Stimulated activated CD8-positive, alpha-beta memory T cell treated with anti-CD3 and anti-CD28 coated beads, Interleukin-7, amount 100 ng/mL, for 4 hours (primary cell): ENCODE results near the gene ENOPH1.

Experiments
- DNase-seq, 2 donors: peaks; one replicate each; pipeline ENCODE4 v3.0.0-alpha.2; 2020; ENCODE audit warnings: low read depth in 2 of 2

Gene ENOPH1

DNA sequence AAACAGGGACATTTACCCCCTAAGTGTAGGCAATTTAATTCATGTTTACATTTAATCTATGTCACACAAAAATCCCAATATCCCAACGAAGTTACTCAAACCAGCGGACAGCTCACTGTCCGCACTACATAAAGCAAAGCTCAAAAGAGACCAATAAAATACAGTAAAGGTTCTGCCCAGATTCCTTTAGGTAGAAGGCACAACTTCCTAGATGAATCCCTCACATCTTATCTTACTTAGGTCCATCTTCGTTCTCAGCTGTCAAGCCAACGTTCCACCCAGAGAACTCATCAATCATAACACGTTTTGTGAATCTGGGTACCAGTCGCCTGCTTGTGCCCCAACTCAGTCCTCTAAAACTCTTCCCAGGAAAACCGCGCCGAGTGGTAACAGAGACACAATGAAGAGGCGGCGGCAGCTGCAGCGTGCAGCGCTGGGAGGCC is 1.8 kb upstream of the ENOPH1 start:
- DNase-seq, result no peak

DNA sequence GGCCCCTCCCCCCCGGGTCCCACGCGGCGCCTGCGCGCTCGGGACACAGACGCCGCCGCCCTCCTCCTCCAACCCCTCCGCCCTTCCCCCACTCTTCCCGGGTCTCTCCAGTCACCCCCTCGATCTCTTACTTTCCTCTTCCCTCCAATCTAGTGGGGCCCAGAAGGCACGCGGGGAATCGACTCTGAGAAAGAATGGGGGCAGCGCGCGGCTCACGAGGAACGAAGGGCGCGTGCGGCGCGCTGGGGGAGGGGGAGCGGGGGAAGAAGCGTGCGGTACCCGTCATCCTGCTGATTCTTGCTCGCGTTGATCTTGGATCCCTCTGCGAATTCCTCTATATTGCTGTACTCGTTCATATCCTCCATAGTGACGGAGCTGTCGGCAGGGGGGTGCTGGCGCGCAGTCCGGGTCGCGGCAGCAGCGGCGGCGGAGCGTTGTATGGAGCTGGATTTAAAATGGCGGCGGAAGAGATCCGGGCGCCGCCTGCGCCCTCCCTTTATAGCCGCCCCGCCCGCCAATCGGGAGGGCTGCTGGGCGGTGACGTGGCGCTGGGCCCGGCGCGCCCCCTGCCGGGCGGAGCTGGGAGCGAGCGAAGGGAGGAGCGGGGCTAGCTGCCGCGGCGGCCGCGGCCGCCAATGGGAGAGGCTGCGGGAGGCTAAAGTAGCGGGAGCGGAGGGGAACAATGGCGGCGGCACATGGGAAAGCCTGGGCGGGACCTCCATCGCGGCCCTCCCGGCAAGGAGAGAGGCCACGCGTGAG is 1.2 kb upstream of the ENOPH1 start:
- peak; percentile 78 to 93 for DNase-seq

DNA sequence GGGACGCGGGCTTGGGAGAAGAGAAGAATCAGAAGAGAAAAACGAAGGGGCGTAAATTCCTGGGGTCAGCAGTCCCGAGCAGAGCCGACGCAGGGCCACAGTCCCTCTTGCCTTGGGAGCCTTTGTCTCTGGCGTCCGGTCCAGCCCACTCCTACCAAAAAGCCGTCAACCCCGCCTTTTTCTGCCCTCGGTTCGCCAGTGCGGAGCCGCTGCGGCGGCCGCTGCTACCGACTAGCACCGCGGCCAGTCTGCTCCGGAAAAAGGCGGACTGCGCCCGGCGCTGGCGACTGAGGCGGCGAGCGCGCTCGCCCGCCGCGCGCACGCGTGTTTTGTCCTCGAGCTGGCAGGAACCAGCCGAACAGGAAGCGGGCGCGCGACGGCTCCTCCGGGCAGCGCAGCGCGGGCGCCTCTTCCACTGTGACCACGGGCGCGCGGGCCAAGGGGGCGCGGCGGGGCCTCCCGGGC is 630 bp upstream of the ENOPH1 start:
- peak in 1 of 2 donors; percentile 24 for DNase-seq

DNA sequence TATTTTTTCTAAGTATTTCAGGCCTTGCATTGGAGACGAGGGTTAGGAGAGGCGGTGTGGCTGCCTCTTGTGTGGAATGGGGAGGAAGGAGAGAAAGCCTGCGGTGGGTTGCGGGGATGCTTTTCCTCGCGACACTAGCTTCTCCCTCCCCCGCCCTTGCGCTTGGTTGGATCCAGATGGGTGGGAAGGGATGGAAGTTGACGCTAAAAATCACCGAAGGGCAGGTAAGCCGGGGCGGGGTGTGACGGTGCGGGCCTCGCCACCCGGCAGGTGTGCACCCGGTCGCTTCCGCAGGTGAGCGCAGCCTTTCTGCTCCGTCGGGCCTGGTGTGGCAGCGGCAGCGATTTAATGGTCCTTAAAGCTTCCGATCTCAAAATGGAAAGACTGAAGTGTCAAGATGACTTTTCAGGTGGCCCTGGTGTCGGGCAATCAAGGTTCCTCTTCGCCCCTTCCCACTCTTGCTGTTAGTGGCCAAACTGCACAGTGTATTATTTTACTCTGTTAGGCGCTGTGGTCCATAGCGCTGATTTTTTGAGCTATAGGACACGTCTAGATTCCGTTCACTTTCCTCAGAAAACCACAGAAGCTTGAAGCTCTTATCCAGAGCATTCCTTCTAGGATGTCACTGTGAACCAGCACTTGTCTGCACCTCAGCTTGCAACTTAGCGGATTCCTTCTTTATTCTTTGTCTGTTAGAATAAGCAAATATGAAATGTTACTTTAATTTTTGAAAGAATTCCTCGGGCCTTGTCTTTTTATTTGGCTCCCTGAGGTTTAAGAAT is 765 bp downstream of the ENOPH1 start:
- DNase-seq, result peak in 1 of 2 donors; percentile 17

DNA sequence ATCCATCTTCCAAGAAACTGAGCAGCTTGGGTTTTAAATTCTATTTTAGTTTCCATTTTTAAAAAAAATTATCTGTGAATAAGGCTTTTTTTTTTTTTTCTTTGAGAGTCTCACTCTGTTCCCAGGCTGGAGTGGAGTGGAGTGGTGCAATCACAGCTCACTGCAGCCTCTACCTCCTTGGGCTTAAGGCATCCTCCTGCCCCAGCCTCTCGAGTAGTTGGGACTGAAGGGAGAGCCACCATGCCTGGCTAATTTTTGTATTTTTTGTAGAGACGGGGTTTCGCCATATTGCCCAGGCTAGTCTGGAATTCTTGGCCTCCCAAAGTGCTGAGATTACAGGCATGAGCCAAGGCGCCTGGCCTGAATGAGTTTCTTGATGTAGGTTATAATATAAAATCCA is 1.4 kb downstream of the ENOPH1 start:
- no peak for DNase-seq

DNA sequence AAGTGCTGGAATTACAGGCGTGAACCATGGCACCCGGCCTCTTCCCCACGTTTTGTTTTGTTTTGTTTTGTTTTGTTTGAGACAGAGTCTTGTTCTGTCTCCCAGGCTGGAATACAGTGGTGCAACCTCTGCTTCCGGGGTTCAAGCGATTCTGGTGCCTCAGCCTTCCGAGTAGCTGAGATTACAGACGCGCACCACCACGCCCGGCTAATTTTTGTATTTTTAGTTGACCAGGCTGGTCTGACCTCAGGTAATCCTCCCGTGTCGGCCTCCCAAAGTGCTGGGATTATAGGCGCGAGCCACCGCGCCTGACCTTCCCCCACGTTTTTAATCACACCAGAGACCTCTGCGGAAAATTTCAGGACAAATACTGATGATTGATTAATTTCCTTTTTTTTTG is 2.2 kb downstream of the ENOPH1 start:
- no peak for DNase-seq

DNA sequence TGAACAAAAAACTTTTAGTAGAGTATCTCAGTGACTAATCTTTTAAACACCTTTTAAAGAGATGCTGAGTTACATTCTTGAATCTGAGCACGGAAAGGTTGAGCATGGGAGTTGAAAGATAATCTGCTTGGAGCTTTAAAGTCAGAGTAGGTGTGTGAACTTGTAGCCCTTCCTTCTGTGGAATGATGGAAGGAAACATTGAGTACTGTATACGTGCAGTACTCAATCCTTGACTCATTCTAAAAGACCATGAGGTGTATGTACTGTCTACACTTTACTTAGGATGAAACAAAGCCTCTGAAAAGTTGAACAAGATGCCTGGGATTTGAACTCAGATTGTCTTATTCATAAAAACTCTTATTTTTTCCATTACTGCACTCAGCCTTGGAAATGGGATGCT is 3.4 kb downstream of the ENOPH1 start:
- DNase-seq, result no peak

DNA sequence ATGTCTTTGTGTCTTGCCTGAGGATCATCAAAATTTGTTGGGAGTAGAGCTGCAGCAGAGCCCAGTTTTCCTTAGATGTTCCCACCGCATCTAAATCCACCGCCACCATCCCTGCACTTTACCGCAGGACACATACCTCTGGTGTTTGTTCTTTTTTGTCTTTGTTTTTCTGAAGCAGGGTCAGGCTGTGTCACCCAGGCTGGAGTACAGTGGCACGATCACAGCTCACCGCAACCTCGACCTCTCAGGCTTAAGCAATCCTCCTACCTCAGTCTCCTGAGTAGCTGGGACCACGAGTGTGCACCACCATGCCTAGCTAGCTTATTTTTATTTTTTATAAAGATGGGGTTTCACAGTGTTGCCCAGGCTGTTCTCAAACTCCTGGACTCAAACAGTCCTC is 4.6 kb downstream of the ENOPH1 start:
- DNase-seq, result no peak

DNA sequence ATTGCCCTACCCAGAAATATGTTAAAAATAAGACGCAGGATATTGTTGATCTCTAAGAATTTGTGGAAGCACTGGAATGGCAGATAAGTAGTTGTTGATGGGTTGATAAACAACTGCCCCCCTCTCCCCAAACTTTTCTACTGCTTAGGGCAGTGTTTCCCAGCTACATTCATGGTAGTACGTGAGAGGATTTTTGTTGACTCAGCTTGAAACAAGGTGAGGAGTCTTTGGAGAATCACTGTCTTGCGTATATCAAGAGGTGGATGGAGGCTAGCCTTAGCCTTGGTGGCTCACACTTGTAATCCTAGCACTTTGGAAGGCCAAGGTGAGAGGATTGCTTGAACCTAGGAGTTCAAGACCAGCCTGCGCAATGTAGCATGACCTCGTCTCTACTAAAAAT is 5.7 kb downstream of the ENOPH1 start:
- no peak for DNase-seq

DNA sequence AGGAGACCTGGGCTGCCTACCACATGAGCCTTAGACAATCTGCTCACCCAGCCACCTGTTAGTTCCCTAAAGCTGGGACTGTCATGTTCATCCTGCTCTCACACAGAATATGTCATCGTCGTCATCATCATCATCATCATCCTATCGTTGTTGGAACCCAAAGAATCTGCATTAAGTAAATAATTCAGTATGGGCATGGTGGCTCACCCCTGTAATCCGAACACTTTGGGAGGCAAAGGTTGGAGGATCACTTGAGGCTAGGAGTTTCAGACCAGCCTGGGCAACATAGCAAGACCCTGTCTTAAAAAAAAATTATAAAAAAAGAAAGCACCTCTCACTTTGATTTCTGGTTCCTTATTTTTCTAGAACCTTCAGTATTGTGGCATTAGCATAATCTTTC is 6.4 kb downstream of the ENOPH1 start:
- no peak for DNase-seq

DNA sequence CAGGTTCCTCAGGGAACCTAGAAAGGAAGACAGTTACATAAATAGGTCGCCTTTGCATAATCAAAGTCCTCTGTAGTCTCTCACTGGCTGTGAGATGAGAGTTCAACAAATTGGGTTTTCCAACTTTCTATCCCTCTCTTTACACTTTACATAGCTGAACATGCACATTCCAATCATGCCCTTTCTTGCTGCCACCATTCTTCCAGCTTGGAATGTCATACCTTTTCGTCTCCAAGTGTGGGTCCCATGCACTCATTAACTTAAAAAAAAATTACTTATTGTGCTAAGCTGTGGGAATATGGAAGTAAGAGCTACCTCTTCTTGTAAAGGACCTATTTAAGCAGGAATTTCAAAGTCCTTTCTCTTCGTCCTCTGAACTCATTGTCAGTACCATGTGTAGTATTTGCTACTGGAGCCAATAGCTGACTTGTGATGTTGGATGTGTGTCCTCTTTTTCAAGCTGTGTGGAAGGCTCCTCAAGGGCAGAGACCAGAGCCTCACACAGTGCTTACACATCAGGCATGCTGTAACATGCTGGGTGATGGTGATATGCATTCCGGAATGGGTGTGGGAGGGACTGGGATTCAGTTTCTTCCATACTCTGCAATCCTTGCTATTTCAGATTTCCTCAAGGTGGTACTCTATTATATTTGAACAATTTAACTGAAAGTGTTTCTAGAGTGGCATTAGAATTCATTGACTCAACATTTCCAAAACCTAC is 7.1 kb downstream of the ENOPH1 start:
- no peak for DNase-seq

DNA sequence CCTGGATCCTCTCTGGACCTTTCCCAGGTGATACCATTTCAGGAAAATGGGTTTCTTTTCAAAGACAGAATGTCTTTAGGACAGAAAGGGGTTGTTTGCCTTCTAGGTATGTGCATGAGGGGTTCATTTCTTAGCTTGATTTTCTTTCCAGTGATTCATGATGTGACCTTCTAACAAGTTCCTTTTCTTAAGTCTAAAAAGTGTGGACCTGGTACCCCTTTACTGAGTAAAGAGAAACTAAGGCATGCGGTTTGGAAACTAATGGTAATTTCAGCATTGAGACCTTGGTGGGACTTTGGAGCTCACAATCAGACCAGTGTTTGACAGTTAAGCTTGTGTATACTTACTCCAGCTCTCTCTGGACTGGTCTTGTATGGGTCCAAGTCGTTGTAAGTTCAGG is 8.7 kb downstream of the ENOPH1 start:
- DNase-seq, result no peak

DNA sequence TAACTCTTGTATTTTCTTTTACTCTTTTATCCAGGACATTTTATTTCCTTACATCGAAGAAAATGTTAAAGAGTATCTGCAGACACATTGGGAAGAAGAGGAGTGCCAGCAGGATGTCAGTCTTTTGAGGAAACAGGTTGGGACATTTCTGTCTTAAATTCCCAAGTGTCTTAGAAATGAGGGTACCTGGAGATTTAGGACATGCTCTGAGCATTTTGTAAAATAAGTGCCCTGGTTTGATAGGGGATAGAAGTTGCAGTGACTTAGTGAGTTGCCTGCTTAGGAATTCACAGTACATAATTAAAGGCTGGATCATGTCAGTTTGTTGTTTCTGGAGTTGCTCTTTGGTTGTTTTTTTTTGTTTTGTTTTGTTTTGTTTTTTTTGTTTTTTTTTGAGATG is 17.5 kb downstream of the ENOPH1 start:
- no peak for DNase-seq

DNA sequence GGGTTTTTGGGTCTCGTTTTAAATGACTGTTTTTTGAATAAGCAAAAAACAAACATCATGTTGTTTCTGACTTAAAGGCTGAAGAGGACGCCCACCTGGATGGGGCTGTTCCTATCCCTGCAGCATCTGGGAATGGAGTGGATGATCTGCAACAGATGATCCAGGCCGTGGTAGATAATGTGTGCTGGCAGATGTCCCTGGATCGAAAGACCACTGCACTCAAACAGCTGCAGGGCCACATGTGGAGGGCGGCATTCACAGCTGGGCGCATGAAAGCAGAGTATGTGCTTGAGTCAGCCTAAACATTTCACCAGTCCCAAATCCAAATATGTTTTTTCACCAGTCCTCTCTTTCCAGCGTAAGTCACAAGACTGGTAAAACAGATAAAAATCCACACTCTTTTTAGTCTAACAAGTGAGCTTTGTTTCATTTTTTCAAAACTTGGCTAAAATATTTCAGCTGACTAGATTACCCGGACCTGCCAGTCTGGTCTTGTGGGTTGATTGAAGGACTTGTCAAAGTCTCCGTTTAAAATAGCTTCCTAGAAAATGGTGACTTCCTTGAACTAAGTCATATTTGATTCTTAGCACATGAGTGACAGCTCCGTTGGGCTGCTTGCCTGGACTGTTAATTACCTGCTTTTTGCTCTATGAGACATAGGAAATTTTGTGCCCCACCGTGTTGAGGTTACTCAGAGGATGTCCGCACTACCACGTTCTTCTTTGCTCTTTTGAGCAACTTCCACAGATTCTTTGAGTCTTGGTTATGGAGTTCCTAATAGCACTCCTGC is 20.8 kb downstream of the ENOPH1 start:
- DNase-seq, result no peak

DNA sequence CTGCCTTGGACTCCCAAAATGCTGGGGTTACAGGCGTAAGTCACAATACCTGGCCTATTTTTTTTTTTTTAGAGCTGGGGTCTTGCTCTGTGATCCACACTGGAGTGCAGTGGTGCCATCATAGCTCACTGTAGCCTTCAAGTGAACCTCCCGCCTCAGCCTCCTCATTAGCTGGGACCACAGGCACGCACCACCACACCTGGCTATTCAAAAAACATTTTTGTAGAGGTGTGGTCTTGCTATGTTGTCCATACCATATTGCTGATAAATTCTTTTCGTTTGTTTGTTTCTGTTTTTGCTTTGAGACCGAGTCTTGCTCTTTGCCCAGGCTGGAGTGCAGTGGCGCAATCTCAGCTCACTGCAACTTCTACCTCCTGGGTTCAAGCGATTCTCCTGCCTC is 21.6 kb downstream of the ENOPH1 start:
- no peak for DNase-seq

DNA sequence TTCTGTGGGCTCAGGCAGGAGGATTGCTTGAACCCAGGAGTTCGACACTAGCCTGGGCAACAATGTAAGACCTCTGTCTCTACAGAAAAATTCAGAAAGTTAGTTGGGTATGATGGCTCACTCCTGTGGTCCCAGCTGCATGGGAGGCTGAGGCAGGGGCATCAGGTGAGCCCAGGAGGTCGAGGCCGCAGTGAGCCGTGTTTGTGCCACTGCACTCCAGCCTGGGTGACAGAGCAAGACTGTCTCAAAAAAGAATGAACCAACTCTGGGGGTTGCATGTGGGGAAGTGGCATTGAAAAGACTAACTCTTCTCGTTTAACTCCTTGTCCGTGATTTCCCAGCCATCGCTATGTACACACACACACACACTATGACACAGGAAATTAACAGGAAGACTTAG is 26.9 kb downstream of the ENOPH1 start:
- DNase-seq, result no peak

DNA sequence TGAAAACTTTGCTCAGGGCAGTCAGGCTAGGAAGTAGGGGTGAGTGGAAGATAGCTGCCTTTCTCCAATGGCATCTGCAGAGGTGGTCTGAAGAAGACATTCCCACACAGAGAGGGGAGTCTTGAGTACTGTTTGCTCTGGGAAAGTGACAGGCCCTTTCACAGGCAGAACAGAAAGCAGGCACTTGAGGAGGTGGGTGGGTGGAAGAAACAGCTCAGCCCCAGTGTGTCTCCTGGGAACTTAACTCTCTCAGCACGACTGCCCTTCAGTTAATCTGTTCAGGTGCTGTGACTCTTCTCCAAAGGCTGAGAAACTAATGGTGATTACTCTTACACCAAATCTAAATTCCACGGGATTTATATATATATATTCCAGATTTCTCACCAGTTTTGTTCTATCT is 28.3 kb downstream of the ENOPH1 start:
- DNase-seq, result no peak

DNA sequence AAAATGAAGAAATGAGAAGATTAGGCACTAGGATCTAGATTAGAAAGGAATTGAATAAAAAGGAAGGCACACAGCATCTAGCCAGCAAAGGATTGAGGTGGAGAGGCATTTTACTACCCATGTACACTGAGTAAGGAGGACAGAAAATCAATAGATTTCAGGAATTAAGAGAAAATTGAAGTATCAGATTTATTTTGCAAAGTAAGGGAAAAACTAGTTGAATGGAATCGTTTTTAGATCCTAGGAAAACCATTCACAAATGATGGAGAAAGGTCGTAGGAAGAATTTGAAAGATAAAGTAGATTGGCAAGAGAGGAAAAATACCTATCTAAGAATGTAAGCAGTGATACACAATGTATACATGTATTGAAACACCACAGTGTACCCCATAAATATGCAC is 31.3 kb downstream of the ENOPH1 start:
- no peak for DNase-seq

DNA sequence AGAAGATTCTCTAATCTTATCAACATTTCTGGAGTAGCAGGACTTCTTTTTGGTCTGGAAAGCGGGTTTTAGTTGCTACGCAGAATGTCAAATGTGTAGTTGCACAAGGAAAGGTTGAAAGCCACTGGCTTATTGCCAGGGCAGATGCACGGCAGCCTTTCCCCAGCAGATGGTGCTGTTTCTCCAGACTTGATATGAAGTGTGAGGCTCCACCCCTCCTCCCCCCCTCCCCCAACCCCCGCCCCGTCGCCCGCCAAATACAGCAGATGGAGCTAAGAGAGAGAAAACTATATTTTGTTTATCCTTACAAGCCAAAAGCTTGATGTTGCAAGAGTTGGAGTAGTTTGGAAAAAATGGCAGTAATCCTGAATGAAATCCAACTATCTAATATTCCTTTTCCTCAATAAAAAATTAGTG is 32.0 kb downstream of the ENOPH1 start:
- DNase-seq, result peak; percentile 60 to 72

DNA sequence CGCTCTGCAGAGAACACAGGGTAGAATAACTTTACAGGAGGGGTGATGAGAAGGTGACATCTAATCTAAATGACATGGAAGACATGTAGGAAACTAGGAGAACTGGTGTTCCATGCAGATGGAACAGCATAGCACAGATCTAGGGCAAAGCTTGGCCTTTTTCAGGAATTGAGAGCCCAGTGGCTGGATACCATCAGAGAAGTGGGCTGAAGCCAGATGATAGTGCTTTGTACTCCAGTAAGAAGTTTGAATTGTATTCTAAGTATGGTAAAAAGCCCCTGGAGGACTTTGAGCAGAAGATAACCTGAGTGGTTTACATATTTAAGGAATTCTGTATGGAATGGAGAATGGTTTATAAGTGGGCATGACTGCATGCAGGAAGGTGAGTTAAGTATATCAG is 32.8 kb downstream of the ENOPH1 start:
- no peak for DNase-seq

DNA sequence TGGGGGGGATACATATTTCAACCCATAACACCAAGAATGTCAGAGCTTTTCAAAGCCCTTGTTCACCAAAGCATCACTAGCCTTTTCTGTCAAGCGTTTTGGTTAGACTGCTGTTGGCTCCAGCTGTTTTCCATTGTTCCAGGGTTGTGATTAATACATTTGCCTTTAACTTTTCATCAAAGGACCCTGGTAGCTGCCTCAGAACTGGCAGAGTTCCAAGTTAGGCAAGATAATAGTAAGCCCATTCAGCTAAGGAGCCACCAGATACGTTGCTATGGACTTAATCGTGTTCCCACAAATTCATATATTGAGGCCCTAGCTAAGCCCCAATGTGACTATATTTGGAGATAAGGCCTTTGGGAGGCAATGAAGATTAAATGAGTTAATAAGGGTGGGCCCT is 37.1 kb downstream of the ENOPH1 start:
- no peak for DNase-seq
